Measurements from ENCODE around the gene ABCB6. TPM values are rescaled to one million over a fixed set of nuclear protein-coding genes. Genes with fewer than 3 reads are reported as not detected.

The ABCB6 gene
- total RNA-seq, 2 donors from 2014 or later = 39.1 to 76.0 TPM

GRCh38 chr2:219165058-219165911, 53.5 kb downstream of the ABCB6 start:
- no peak overlapping the region for H3K27ac Mint-ChIP-seq
- H3K27me3 Mint-ChIP-seq (ENCODE audit: insufficient read depth) = peaks cover 33% of the 10 kb centered on the region
- H3K27ac ChIP-seq (ENCODE audit: low read depth, low read length) = no peak overlapping the region
- WGBS, 2 experiments (ENCODE audit: insufficient coverage in 1 of 2, insufficient read length in 1 of 2) = 88 to 96% methylated on average over 4 to 10 of the region's 10 CpGs
- H3K4me1 ChIP-seq (ENCODE audit: control insufficient read depth, insufficient read depth, low read length) = peaks cover 3% of the 10 kb centered on the region
- H3K9me3 ChIP-seq (ENCODE audit: control insufficient read depth, low read length) = no peaks in the 10 kb centered on the region
- H3K4me3 ChIP-seq (ENCODE audit: low read length) = no peak overlapping the region
- no peaks in the 10 kb centered on the region for H3K9me3 Mint-ChIP-seq
- peaks cover 4% of the 10 kb centered on the region for H3K4me1 Mint-ChIP-seq
- H3K36me3 Mint-ChIP-seq (ENCODE audit: low read depth) = no peaks in the 10 kb centered on the region
- H3K27me3 ChIP-seq (ENCODE audit: control insufficient read depth, insufficient read depth, low read length, poor library complexity, severe bottlenecking) = peaks cover 19% of the 10 kb centered on the region
- DNase-seq = no peak
- no peak overlapping the region for H3K9ac ChIP-seq (ENCODE audit: extremely low read depth, low read length, poor library complexity, severe bottlenecking)
- TF ChIP-seq CTCF (conservative IDR thresholded peaks at IDR 0.05) = no peak
- no peak overlapping the region for H3K4me3 Mint-ChIP-seq
- no peaks in the 10 kb centered on the region for H3K36me3 ChIP-seq (ENCODE audit: control insufficient read depth, insufficient read depth, low read length)

GRCh38 chr2:219163156-219163555, 55.6 kb downstream of the ABCB6 start:
- H3K36me3 ChIP-seq (ENCODE audit: control insufficient read depth, insufficient read depth, low read length) = no peaks in the 10 kb centered on the region
- peaks cover 19% of the 10 kb centered on the region for H3K27me3 ChIP-seq (ENCODE audit: control insufficient read depth, insufficient read depth, low read length, poor library complexity, severe bottlenecking)
- Mint-ChIP-seq H3K9me3 (no peaks in the 10 kb centered on the region), H3K27me3 (ENCODE audit: insufficient read depth) (peaks cover 28% of the 10 kb centered on the region), H3K4me3 (no peak overlapping the region), H3K27ac (no peak overlapping the region), H3K4me1 (peaks cover 10% of the 10 kb centered on the region), H3K36me3 (ENCODE audit: low read depth) (no peaks in the 10 kb centered on the region)
- DNase-seq = no peak
- WGBS, 2 experiments (ENCODE audit: insufficient coverage in 1 of 2, insufficient read length in 1 of 2) = 90 to 93% methylated on average over 3 to 6 of the region's 6 CpGs
- H3K9me3 ChIP-seq (ENCODE audit: control insufficient read depth, low read length) = no peaks in the 10 kb centered on the region
- H3K4me1 ChIP-seq (ENCODE audit: control insufficient read depth, insufficient read depth, low read length) = peaks cover 3% of the 10 kb centered on the region
- TF ChIP-seq CTCF (conservative IDR thresholded peaks at IDR 0.05) = no peak
- no peak overlapping the region for H3K9ac ChIP-seq (ENCODE audit: extremely low read depth, low read length, poor library complexity, severe bottlenecking)
- H3K27ac ChIP-seq (ENCODE audit: low read depth, low read length) = no peak overlapping the region
- H3K4me3 ChIP-seq (ENCODE audit: low read length) = no peak overlapping the region

GRCh38 chr2:219161097-219161496, 57.7 kb downstream of the ABCB6 start:
- no peaks in the 10 kb centered on the region for H3K9me3 ChIP-seq (ENCODE audit: control insufficient read depth, low read length)
- no peak overlapping the region for H3K9ac ChIP-seq (ENCODE audit: extremely low read depth, low read length, poor library complexity, severe bottlenecking)
- H3K27ac Mint-ChIP-seq = no peak overlapping the region
- peak overlapping the region; percentile 78 for H3K4me3 ChIP-seq (ENCODE audit: low read length)
- H3K4me1 Mint-ChIP-seq = peaks cover 15% of the 10 kb centered on the region
- peaks cover 13% of the 10 kb centered on the region for H3K36me3 ChIP-seq (ENCODE audit: control insufficient read depth, insufficient read depth, low read length)
- 73 to 78% methylated on average over 4 of the region's 4 CpGs for WGBS, 2 experiments (ENCODE audit: insufficient coverage in 1 of 2, insufficient read length in 1 of 2)
- peaks cover 8% of the 10 kb centered on the region for H3K36me3 Mint-ChIP-seq (ENCODE audit: low read depth)
- peak overlapping the region; percentile 79 for H3K4me3 Mint-ChIP-seq
- TF ChIP-seq CTCF (conservative IDR thresholded peaks at IDR 0.05) = no peak
- no peaks in the 10 kb centered on the region for H3K9me3 Mint-ChIP-seq
- DNase-seq = no peak
- H3K27ac ChIP-seq (ENCODE audit: low read depth, low read length) = no peak overlapping the region
- H3K27me3 Mint-ChIP-seq (ENCODE audit: insufficient read depth) = peaks cover 28% of the 10 kb centered on the region
- H3K4me1 ChIP-seq (ENCODE audit: control insufficient read depth, insufficient read depth, low read length) = peaks cover 5% of the 10 kb centered on the region
- peaks cover 19% of the 10 kb centered on the region for H3K27me3 ChIP-seq (ENCODE audit: control insufficient read depth, insufficient read depth, low read length, poor library complexity, severe bottlenecking)
